Stimulated activated CD8-positive, alpha-beta memory T cell treated with anti-CD3 and anti-CD28 coated beads, Interleukin-12 subunit alpha, Interleukin-12 subunit beta, amount 100 ng/mL, for 24 hours (primary cell): ENCODE measurements around the gene MAML2.

Experiments used
- DNase-seq: peaks from one replicate; pipeline ENCODE4 v3.0.0-alpha.2; 2020; ENCODE audit errors: extremely low read depth

Gene MAML2

DNA sequence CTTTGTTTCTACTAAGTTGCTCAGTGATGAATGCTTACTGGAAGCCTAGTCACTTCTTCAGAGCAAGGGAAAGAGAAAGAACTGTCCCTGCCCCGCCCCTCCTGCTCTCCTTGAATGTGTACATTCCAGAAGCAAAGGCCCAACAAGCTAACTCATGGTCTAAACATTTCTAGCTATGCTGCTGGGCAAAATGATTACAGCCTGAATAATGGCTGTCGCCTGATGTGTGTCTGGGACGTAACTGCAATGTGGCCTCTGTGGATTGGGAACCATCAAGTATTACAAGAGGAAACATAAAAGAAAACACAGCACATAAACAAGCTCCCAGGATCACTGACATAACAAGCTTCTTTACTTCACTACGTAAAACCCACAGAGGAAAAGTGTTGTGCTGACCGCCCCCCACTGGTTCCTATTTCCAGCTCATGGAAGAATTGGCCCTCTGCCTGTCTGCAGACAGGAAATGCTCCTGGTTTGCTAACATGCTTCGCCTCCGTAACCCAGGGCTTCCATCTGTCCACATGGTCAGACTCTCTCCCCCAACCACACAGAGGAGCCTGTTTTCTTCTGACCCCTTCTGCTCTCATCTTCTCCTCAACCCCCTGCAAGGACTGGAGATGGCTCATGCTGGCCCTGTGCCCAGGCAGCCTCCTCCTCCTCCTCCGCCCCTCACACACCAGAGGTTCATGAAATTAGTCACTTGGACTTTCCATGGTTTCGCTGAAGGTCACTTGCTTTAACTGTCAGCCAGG, 187.2 kb downstream of the MAML2 start:
- DNase-seq: peak; percentile 46

DNA sequence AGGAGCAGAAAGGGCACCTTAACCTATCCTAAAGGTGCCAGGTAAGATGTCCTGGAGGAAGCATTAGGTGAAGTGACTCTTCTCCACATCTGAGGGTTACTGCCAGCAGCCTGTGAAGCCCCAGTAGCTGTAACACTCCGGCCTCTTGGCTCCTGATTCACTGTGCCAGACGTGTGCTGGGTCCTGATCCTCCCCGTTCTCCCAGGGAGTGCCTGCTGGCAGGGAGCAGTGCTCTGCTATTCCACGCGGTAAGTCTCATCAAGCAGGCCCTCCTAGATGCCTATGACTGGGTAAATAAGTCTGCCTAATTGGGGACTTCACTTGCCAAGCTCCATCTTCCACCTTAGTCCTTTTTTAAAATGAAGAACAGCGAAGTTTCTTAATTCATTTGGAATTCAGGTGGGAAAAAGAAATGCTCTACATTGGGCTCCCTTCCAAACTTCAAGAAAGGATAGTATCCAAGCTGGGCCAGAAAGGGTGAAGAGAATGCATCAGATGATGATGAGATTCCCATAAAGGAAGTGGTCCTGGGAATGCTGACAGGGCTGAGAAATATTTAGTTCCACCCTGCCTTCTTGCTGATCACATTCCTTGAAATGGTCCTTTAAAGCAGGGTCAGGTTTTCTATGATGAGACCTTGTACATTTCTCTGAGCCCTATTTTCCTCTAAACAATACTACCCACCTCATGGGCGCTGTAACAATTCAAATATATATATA, 188.0 kb downstream of the MAML2 start:
- no peak for DNase-seq

DNA sequence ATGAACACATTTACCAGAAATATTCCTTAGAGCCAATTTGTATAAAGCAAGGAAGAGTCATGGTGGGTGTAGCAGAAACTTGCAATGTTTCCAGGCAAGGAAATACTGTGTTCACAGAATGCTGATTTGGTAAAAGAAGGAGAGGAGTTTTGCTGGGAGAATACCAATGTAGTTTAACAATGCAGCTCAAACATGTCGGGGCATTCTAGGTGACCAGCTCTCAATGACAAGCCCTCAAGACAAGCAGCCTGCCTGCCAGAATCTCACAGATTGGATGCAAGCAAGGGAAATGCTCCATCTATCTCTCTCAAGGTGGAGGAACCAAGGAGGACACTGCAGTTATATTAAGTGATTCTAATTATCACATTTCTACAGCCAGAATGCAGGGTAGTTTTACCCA, 190.4 kb downstream of the MAML2 start:
- no peak for DNase-seq

DNA sequence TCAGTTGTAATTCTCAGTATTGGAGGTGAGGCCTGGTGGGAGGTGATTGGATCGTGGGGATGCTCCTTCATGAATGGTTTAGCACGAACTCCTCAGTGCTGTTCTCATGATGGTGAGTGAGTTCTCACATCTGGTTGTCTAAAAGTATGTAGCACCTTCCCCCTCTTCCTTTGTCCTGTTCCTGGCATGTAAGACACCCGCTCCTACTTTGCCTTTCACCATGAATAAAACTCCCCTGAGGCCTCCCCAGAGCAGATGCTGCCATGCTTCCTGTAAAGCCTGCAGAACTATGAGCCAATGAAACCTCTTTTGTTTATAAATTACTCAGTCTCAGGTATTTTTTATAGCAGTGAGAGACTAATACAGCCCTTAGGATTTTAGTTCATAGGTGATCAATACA, 191.5 kb downstream of the MAML2 start:
- DNase-seq: no peak

DNA sequence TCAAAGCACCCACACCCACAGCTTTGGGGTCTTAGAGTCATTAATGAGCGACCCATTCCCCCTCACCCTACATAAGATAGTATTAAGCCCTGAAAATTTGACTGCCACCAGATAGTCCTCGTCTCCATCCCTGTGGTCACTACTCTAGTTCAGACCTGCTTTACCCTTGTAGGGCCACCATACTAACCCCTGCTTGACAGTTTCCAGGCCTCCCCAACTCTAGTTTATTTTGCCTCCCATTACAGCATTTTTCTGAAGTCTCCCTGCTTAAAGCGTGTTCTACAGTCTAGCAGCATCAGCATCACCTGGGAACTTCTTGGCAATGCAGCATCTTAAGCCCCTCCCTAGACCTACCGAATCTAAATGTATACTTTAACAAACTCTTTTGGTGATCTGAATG, 192.4 kb downstream of the MAML2 start:
- DNase-seq: no peak

DNA sequence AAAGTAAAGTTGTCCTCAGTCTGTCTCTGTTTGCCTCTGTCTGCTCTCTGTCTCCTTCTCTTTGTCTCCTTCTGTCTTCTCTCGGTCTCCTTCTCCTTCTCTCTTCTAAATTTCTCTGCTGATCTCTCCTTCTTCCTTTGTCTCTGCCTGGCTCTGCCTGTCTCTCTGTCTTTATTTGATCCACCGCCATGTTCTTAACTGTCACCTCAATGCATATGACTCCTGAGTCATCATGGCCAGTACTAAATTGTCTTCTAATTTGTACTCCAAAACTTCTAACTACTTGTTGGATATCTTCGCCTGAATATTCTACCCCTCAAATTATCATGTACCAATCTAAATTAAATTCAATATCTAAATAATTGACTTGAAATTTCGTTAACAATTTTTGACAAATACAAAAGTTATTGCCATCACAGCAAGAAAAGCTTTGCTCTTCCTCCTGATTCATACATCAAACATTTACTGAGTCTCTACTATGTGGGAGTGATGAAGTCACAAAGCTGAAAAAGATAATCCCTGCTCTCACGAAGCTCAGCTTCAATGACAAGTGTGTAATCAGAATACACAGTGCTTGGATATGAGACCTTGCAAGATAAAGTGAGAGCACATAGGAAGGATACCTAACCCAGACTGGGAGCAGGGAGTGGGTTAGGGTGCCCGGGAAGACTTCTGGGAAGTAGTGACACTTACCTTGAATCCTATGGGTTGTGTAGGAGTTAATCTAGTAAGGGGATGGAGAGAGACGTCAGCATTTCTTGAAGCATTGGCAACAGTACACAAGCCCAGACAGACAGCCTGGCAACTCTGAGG, 193.0 kb downstream of the MAML2 start:
- DNase-seq: no peak

DNA sequence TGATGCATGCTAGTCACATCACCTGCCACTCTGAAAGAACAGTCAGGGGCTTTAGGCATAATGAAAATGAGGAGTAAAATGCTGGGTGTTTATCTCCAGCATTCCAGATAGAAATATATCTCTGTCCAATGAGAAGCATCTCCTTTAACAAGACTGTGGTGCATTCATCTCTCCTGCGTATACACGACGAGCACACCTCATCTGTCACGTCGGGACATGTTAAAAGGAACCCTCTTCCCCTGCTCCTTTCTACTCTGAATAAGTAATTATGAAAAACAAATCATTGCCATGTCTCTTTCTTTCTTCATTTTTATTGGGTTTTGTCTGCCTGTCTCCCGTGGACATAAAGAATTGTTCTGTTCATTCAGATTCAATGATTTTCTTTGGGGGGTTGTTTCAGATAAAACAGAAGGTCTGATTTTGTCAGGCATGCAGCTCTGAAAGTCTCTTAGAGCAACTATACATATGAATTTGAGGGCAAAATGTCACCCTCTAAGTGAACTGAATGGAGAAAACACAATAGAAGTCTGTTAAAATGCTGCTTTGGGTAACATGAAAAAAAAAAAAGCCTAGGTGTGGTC, 195.0 kb downstream of the MAML2 start:
- DNase-seq: no peak

DNA sequence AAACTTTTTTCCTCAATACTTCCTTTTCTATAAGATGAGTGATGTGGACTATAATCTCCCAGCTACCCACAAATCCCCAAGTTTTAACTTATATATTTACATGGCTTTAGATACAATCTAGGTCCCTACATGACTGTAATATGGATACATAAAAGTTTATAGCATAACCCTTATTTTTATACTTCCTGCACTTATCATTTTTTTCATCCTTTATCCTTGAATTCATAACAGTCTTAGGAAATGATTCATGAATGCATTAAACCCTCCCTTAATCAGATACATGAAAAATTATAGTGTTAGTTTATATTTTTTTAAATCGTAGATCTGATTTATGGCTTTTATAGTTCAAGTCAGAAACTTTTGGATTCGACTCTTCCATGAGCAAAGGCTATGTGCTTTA, 195.8 kb downstream of the MAML2 start:
- no peak for DNase-seq

DNA sequence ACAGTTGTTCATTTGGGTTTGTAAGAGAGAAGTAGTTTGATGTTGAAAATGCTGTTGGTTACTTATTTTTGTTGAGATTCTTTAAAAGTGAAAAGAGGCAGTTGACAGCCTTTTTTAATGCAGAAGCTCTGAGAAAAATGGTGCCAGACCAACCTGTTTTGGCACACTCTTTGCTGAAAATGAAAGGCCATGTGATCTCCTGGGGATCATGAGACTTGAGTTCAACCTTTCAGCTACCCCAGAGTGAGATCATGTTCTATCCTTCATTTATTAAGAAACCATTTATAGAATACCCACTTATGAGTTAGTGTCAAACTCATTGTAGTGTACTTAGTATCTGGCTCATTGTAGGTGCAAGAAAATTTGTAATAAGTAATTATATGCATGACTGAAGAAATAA, 196.2 kb downstream of the MAML2 start:
- no peak for DNase-seq

DNA sequence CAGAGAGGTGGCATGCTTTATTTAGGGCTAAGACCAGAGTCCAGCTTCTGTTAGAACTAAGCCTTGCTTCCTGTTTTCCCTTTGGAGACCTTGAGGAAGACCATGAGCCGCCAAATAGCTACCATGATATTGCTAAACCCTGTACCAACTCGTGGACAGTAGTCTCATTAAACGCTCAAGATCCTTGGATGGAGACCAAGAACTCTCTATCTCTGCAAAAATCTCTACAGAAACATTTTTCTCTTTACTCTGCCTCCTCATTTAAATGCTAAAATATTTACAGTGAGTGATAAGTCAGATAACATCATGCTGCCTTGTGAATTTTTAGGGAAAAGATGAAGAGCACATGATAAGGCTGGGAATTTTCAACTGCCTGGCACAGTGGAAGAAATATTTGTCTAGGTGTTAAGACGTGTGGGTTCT, 197.8 kb downstream of the MAML2 start:
- no peak for DNase-seq

DNA sequence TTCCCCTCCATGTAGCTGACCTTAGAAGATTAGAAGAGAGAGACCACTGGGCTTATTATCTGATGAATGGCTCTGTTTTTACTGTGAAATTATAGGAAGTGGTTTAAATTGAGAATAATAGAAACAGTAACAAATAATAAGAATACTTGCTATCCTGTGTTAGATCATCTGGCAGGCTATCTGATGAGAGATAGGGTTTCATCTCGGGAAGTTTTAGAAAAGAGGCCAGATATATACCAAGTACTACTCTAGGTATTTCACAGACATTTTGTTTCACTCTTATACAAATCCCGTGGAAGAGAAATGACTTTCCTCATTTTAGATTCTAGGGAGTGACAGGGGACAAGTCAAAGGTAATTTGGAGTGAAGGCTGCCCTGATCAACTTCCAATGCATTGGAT, 198.4 kb downstream of the MAML2 start:
- DNase-seq: no peak

DNA sequence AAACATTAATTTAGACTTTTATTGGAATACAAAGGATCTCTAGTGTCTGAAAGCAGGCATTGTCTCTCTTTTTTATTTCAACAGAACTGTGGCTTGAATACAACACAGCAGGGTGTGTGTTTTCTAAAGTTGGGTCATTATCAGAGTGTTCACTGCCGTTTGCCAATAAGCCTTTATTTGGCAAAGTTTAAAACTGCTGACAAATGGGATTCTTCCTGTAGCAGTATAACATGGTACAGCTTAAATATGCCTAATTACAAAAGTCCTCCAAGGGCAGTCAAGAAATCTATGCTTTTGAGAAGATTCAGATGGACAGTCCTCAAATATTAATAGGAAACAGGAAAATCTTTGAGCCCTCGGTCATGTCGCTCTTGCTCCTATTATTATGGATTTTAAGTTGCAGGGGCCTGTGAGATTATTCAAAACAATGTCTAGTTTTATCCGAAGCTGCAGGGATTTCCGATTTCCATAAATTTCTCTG, 199.9 kb downstream of the MAML2 start:
- no peak for DNase-seq

DNA sequence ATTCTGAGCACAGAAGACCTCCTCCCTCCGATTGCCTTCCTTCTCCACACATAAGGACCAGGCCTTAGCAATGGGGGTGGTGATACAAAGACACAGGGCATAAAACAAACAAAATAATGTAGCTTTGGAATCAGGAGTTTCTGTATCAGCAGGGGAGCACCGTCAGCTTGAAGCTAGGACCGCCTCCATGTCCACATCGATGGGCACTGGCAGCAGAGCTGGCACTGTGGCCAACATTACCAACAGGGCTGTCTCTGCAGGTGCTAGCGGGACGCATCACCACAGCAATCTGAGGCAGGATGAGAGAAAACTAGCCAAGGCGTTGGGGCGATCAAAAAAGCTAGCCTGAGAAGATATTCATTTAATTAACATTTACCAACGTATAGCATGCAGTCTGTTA, 201.4 kb downstream of the MAML2 start:
- no peak for DNase-seq

DNA sequence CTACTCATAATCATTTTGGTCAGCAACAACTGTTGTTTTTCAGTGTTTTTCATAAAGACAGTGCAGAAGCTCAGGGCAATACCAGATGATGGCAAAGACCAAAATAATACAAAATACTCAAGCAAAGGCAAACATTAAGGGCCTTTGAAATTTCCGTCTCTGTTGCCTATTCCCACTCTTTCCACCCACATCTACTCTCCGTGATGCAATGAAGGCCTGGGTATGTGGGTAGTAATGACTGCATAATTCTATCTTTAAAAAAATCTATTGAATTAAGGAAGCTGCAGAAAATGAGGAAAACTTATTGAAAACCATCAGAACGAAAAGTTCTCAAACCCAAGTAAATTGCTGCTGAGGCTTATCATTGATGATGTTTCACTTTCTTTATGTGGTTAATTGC, 203.3 kb downstream of the MAML2 start:
- DNase-seq: no peak

DNA sequence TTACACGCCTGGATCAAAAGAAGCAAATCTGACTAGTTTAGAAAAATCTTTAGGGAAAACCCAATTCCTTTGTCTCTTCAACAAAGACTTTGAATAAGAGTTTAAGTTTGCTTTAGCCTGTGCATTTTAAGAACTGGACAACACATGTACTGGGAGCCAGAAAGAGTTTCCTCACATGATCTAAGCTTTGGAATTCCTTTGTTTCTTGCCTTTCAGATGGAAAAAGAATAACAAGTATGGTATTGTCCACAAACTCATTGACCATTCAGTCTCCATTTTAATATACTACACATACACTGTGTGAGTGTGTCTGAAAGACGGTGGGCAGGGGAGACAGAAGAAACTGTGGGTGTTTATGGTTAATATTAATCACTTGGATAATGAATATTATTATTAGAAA, 205.6 kb downstream of the MAML2 start:
- no peak for DNase-seq

DNA sequence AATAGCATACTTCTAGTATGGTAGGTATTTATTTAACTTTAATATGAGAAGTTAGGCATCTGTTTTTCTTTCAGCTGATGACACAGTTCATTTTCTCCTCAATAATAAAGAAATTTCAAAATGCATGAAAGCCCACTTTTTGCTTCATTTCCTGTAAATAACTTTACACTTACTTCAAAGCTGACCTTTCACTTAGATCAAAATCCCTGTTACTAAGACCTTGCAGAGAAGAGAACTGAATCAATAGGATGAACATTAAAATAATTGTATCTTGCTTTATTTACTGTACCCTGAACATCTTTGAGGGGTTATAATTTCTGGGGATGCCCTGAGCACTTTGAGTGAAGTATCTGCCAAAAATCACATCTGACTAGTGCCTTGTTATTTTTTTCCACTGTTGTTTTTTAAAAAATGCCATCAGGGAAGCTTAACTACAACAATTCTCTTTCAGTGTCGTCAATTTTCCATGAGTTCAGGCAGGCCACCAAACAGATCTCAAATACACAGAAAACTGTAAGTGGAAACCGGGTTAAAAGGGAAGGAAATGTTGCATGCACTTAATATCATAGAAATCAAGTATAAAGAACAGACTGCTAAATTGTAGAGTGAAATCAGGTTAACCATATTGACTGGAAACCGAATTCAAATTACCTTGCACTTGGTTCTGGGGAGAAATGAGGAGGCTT, 206.2 kb downstream of the MAML2 start:
- DNase-seq: no peak

DNA sequence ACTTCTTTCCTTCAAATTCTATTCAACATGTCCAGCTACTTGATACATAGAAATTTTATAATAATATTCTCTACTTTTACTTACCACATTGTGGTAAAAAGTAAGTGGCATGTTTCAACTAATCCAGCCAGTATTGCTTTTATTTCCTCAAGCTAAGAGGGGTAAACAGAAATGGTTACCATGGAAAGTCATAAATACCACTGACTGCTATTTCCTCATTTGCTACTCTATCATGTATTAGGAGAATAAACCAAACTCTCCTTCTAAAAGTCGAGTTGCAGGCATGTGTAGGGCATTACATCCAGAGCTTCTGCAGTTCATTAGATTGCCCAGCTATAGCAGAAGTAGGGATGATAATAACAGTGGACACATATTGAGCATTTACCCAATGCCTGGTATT, 208.4 kb downstream of the MAML2 start:
- no peak for DNase-seq

DNA sequence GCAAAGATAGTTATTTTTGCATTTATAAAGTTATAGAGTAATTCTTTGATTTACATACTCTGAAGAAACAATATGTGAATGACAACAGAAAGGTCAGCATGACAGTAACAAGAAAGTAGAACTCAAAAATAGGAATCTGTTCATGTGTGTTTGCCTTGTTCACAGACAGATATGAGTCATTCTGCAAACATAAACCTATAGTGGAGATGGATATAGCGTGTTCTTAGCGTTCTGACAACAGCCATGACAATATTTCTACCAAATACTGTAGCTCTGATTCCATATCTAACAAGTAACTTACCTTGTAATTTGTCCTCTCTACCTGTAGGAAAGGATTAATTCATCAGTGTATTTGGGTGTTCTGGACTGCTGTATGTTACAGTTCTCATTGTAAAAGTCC, 210.6 kb downstream of the MAML2 start:
- no peak for DNase-seq

DNA sequence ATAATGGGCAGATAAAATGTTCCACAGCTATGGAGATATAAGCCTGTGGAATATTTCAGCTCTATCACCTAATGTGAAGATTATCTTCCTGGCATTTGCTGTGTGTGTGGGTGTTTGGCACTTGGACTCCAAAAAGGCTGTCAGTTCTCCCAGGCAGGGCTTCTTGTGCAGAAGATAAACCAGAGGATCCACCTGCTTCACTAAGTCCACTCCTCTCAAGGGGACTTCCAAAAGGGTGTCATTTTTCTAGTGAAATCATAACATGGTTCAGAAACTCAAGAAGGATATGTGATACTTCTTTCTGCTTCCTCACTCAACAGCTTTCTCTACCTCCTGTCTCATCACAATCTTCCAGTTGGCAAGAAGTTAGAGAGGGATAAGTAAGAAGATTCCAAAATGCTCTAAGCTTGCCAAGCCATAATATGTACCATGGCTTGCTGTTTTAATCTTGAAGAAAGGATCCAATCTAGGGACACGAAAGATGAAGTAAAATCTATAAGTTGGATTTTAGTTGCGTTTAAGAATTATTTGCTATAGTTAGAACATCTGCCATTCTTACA, 212.9 kb downstream of the MAML2 start:
- DNase-seq: no peak

DNA sequence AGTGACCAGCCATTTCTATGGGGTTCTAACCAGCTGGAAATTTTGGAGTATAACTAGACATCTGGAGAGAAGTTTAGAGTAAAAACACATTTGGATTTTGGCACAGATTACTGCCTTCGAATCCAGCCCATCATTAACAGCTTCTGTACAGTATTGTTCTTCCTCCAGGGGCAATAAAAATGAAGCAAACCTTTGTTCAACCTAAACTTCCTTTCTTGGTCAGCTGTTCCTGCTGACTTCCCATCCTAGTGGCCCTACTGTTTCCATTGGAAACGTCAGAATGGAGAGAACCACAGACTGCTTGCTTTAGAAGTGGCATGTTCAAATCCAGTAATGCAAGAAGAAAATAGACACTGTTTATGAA, 215.4 kb downstream of the MAML2 start:
- DNase-seq: no peak

DNA sequence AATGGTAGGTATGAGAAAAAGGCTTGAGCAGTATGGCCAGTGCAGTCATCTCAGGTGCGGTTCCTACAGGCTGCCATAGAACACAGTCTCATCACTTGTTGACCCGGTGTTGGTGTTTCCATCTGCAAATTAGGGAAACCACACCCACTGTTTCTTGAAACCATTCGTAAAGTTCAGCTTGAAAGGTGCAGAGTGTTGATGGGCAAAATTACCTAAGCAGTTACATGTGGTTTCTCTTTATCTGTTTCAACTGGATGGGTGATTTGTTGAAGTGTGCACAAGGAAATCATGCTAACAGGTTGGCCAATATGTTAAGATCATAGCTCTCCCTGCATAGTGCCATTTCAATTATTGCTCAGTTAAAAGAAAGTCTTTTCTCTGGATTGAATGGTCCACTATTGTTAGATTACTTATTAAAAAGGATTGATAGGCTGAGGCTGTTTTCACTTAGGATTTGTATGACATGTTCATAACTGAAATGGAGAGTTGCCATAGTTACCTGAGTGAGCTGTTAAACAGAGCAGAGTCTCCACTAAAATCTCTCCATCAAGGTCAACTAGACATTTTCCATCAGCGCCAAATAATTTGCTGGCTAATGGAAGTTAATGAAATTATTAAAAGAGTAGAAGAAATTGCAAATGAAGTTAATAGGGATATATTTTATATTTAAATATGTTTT, 215.9 kb downstream of the MAML2 start:
- no peak for DNase-seq
